Measurements from ENCODE around the gene NRSN1. TPM values are rescaled to one million over a fixed set of nuclear protein-coding genes. Genes with fewer than 3 reads are reported as not detected.
A peak's percentile ranks its signal among the peaks of the same experiment; 100 is the strongest.

NRSN1 gene
- total and polyA plus RNA-seq, 2 of the 13 experiments (the other 11 are each of a cell fraction or from before 2014, with no cell fraction given) = not detected

GRCh38 chr6:24126586-24127192, 674 bp downstream of the NRSN1 start (continued):
- TF ChIP-seq PRDM15 (CRISPR knock-in tag; IDR thresholded peaks at IDR 0.05) (peak; percentile 65; the same call in 1 of the 2 replicates), RFXANK (CRISPR knock-in tag; IDR thresholded peaks at IDR 0.05) (peak; percentile 94; the same call in 1 of the 2 replicates), MAFG (CRISPR knock-in tag; IDR thresholded peaks at IDR 0.05) (no peak), PRDM10 (CRISPR knock-in tag; IDR thresholded peaks at IDR 0.05; ENCODE audit: low read depth) (peak; percentile 57; the same call in 1 of the 2 replicates), YY1 (IDR thresholded peaks at IDR 0.05; ENCODE audit: insufficient read depth, insufficient replicate concordance, low read depth, low read length) (peak; percentile 11), XBP1 (CRISPR knock-in tag; IDR thresholded peaks at IDR 0.05) (peak; percentile 94; the same call in 1 of the 2 replicates), ZNF629 (CRISPR knock-in tag; conservative IDR thresholded peaks at IDR 0.05) (no peak), SRF (IDR thresholded peaks at IDR 0.05; ENCODE audit: low read depth, low read length) (no peak), ZIK1 (CRISPR knock-in tag; IDR thresholded peaks at IDR 0.05; ENCODE audit: borderline replicate concordance, low read depth) (0 out of 2 replicates have a peak, but pooled peaks have one; percentile 54), ZNF274 (CRISPR knock-in tag; IDR thresholded peaks at IDR 0.05) (no peak), HMG20A (CRISPR knock-in tag; IDR thresholded peaks at IDR 0.05; ENCODE audit: borderline replicate concordance) (0 out of 2 replicates have a peak, but pooled peaks have one; percentile 48)
- TF ChIP-seq, protein P1, sequence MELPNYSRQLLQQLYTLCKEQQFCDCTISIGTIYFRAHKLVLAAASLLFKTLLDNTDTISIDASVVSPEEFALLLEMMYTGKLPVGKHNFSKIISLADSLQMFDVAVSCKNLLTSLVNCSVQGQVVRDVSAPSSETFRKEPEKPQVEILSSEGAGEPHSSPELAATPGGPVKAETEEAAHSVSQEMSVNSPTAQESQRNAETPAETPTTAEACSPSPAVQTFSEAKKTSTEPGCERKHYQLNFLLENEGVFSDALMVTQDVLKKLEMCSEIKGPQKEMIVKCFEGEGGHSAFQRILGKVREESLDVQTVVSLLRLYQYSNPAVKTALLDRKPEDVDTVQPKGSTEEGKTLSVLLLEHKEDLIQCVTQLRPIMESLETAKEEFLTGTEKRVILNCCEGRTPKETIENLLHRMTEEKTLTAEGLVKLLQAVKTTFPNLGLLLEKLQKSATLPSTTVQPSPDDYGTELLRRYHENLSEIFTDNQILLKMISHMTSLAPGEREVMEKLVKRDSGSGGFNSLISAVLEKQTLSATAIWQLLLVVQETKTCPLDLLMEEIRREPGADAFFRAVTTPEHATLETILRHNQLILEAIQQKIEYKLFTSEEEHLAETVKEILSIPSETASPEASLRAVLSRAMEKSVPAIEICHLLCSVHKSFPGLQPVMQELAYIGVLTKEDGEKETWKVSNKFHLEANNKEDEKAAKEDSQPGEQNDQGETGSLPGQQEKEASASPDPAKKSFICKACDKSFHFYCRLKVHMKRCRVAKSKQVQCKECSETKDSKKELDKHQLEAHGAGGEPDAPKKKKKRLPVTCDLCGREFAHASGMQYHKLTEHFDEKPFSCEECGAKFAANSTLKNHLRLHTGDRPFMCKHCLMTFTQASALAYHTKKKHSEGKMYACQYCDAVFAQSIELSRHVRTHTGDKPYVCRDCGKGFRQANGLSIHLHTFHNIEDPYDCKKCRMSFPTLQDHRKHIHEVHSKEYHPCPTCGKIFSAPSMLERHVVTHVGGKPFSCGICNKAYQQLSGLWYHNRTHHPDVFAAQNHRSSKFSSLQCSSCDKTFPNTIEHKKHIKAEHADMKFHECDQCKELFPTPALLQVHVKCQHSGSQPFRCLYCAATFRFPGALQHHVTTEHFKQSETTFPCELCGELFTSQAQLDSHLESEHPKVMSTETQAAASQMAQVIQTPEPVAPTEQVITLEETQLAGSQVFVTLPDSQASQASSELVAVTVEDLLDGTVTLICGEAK (IDR thresholded peaks at IDR 0.05) = no peak
- TF ChIP-seq, protein P1 (CRISPR knock-in tag; IDR thresholded peaks at IDR 0.05) = no peak; the same call in 1 of the 2 replicates
